Activated T-cell treated with anti-CD3 and anti-CD28 coated beads, Interleukin-2, amount 50 U/mL, for 24 hours (primary cell): ENCODE results near the gene GPC5.
"Not testable (repeated sequence)": the region's sequence is repeated elsewhere in the genome, so short reads cannot be mapped to it uniquely, and the experiment has no call there.

ENCODE experiments used
- DNase-seq: peaks from one replicate; pipeline ENCODE4 v3.0.0-alpha.2; 2020
- H3K27ac Mint-ChIP-seq: 2 replicates; pipeline ENCODE4 v1.8.0; 2020; ENCODE audit warnings: mild to moderate bottlenecking, mixed read lengths
- H3K27me3 Mint-ChIP-seq: 2 replicates; pipeline ENCODE4 v1.8.0; 2020; ENCODE audit warnings: mixed read lengths
- H3K36me3 Mint-ChIP-seq: 2 replicates; pipeline ENCODE4 v1.8.0; 2020; ENCODE audit warnings: low read depth, mixed read lengths
- H3K4me1 Mint-ChIP-seq: 2 replicates; pipeline ENCODE4 v1.8.0; 2020; ENCODE audit warnings: low read depth, mixed read lengths
- H3K4me3 Mint-ChIP-seq: 2 replicates; pipeline ENCODE4 v1.8.0; 2020; ENCODE audit warnings: mild to moderate bottlenecking, moderate library complexity, mixed read lengths
- H3K9me3 Mint-ChIP-seq: 2 replicates; pipeline ENCODE4 v1.8.0; 2020; ENCODE audit warnings: mixed read lengths

GPC5 gene

DNA sequence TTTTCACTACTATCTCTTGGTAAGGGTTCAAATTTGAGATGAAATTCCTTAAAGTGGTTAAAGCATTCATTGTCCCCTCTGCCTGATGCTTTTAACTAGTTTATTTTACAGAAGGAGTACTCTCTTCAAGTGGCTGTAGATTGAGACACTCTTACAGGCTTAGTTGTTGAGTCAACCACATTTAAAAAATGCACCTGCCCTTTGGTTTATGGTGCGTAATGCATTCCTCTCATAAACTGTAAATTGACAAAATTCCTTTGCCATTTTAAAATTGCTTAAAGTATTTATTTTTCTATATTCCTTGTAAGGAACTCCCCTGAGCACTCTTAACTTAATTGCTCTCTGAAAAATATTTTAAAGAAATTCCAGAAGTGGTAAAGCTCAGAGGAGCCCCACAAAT, 826 bp upstream of the GPC5 start:
- Mint-ChIP-seq H3K27me3 (peaks cover 69% of the 10 kb centered on the region), H3K36me3 (no peaks in the 10 kb centered on the region), H3K4me1 (peaks cover 12% of the 10 kb centered on the region), H3K9me3 (no peaks in the 10 kb centered on the region), H3K4me3 (no peak overlapping the region), H3K27ac (no peak overlapping the region)
- no peak for DNase-seq

GRCh38 chr13:91399189-91400062, 1.0 kb downstream of the GPC5 start:
- peak overlapping the region; percentile 75 for H3K4me3 Mint-ChIP-seq
- peaks cover 12% of the 10 kb centered on the region for H3K4me1 Mint-ChIP-seq
- H3K36me3 Mint-ChIP-seq = no peaks in the 10 kb centered on the region
- no peak overlapping the region for H3K27ac Mint-ChIP-seq
- H3K27me3 Mint-ChIP-seq = peaks cover 69% of the 10 kb centered on the region
- no peaks in the 10 kb centered on the region for H3K9me3 Mint-ChIP-seq
- DNase-seq = peak; percentile 32

DNA sequence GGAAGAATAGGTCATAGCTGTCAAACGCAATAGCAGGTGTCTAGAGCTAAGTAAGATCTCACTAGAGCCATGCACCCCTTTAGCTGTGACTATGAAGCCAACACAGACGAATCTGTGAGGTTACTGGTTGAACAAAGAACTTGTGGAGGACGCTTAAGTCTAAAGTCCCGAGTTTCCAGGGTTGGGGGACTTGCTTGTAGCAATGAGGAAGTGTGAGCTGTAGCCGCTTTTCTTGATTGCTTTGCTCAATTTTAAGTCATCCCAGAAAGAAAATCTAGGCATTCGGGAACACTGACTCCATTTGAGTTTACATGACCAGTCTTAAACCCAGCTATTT, 1.6 kb downstream of the GPC5 start:
- Mint-ChIP-seq H3K9me3 (no peaks in the 10 kb centered on the region), H3K36me3 (no peaks in the 10 kb centered on the region), H3K4me1 (peaks cover 12% of the 10 kb centered on the region), H3K27me3 (peaks cover 63% of the 10 kb centered on the region), H3K4me3 (peak overlapping the region; percentile 6), H3K27ac (no peak overlapping the region)
- DNase-seq = no peak

GRCh38 chr13:91400671-91401070, 2.2 kb downstream of the GPC5 start:
- Mint-ChIP-seq H3K4me3 (no peak overlapping the region), H3K9me3 (no peaks in the 10 kb centered on the region), H3K27me3 (peaks cover 56% of the 10 kb centered on the region), H3K4me1 (peaks cover 12% of the 10 kb centered on the region), H3K27ac (no peak overlapping the region), H3K36me3 (no peaks in the 10 kb centered on the region)
- DNase-seq = no peak

DNA sequence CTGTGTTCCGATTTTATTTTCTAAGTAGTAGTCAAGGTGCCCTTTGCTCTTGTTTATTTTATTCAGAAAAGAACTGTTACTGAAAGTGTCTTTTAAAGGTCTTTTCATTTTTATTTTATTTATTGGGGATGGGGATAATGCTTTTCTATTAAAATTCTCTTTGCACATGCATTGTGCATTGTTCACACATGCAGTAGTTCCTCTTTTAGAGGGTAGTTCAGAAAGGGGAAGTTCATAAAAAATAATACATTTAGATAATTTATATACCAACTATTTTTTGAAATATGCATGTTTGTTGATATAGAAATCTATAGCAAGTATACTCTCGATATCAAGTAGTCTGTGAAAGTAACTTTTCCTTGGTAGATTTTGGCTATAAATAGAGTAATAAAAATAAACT, 3.5 kb downstream of the GPC5 start:
- DNase-seq = no peak
- H3K27ac Mint-ChIP-seq = no peak overlapping the region
- no peaks in the 10 kb centered on the region for H3K36me3 Mint-ChIP-seq
- peaks cover 3% of the 10 kb centered on the region for H3K9me3 Mint-ChIP-seq
- peaks cover 12% of the 10 kb centered on the region for H3K4me1 Mint-ChIP-seq
- peaks cover 46% of the 10 kb centered on the region for H3K27me3 Mint-ChIP-seq
- H3K4me3 Mint-ChIP-seq = no peak overlapping the region

GRCh38 chr13:91405240-91405639, 6.8 kb downstream of the GPC5 start:
- no peak for DNase-seq
- no peaks in the 10 kb centered on the region for H3K36me3 Mint-ChIP-seq

GRCh38 chr13:91406619-91407018, 8.2 kb downstream of the GPC5 start:
- Mint-ChIP-seq H3K4me1 (no peaks in the 10 kb centered on the region), H3K27me3 (peaks cover 18% of the 10 kb centered on the region), H3K36me3 (no peaks in the 10 kb centered on the region), H3K4me3 (no peak overlapping the region), H3K9me3 (peaks cover 3% of the 10 kb centered on the region), H3K27ac (no peak overlapping the region)
- no peak for DNase-seq

More at GRCh38 chr13:91405240-91405639, 6.8 kb downstream of the GPC5 start:
- Mint-ChIP-seq H3K4me3 (no peak overlapping the region), H3K27me3 (peaks cover 22% of the 10 kb centered on the region), H3K4me1 (no peaks in the 10 kb centered on the region), H3K9me3 (peaks cover 3% of the 10 kb centered on the region), H3K27ac (no peak overlapping the region)

GRCh38 chr13:91408971-91409370, 10.6 kb downstream of the GPC5 start:
- Mint-ChIP-seq H3K9me3 (peaks cover 3% of the 10 kb centered on the region), H3K36me3 (no peaks in the 10 kb centered on the region), H3K27ac (no peak overlapping the region), H3K27me3 (peaks cover 8% of the 10 kb centered on the region), H3K4me3 (no peak overlapping the region), H3K4me1 (no peaks in the 10 kb centered on the region)
- no peak for DNase-seq

GRCh38 chr13:91416579-91416978, 18.2 kb downstream of the GPC5 start:
- H3K4me3 Mint-ChIP-seq, H3K9me3 Mint-ChIP-seq, DNase-seq, H3K27ac Mint-ChIP-seq, H3K36me3 Mint-ChIP-seq, H3K4me1 Mint-ChIP-seq: not testable (repeated sequence)
- H3K27me3 Mint-ChIP-seq = peaks cover 25% of the 10 kb centered on the region

GRCh38 chr13:91417660-91418325, 19.4 kb downstream of the GPC5 start:
- no peak overlapping the region for H3K4me3 Mint-ChIP-seq
- H3K27me3 Mint-ChIP-seq = peaks cover 29% of the 10 kb centered on the region
- no peaks in the 10 kb centered on the region for H3K4me1 Mint-ChIP-seq
- no peaks in the 10 kb centered on the region for H3K9me3 Mint-ChIP-seq
- H3K27ac Mint-ChIP-seq = no peak overlapping the region
- H3K36me3 Mint-ChIP-seq = no peaks in the 10 kb centered on the region
- no peak for DNase-seq

GRCh38 chr13:91426913-91427312, 28.5 kb downstream of the GPC5 start:
- Mint-ChIP-seq H3K27me3 (peaks cover under 1% of the 10 kb centered on the region), H3K36me3 (no peaks in the 10 kb centered on the region), H3K27ac (no peak overlapping the region), H3K4me1 (no peaks in the 10 kb centered on the region), H3K9me3 (peaks cover 9% of the 10 kb centered on the region), H3K4me3 (no peak overlapping the region)
- no peak for DNase-seq

- H3K36me3 Mint-ChIP-seq, H3K27ac Mint-ChIP-seq, H3K27me3 Mint-ChIP-seq, H3K4me1 Mint-ChIP-seq, DNase-seq, H3K4me3 Mint-ChIP-seq, H3K9me3 Mint-ChIP-seq: not testable (repeated sequence)
Measured at GRCh38 chr13:91438674-91439073, 40.3 kb downstream of the GPC5 start.

DNA sequence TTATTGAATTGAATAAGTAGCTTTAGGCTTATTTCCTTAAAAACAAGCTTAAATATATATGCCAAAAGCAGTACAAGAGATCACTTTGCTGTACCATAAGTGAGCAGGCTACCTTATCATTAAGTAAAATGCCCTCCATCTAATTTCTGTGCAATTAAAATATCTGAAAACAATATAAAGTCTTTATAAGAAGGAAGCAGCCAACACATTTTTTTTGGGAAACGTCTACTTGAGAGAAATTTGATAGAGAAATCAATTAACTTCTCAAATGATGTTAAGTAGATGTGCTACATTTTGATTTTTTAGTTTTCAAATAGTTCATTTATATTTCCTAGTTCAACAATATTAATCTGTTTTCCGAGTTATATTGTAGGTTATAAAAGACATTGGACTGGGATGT, 52.5 kb downstream of the GPC5 start:
- no peaks in the 10 kb centered on the region for H3K4me1 Mint-ChIP-seq
- H3K27me3 Mint-ChIP-seq = peaks cover 8% of the 10 kb centered on the region
- H3K27ac Mint-ChIP-seq = no peak overlapping the region
- no peak for DNase-seq
- no peaks in the 10 kb centered on the region for H3K36me3 Mint-ChIP-seq
- H3K4me3 Mint-ChIP-seq = no peak overlapping the region
- H3K9me3 Mint-ChIP-seq = no peaks in the 10 kb centered on the region

GRCh38 chr13:91454666-91455065, 56.2 kb downstream of the GPC5 start:
- H3K4me1 Mint-ChIP-seq = no peaks in the 10 kb centered on the region
- DNase-seq = no peak
- no peak overlapping the region for H3K27ac Mint-ChIP-seq
- H3K27me3 Mint-ChIP-seq = peaks cover 10% of the 10 kb centered on the region
- no peaks in the 10 kb centered on the region for H3K36me3 Mint-ChIP-seq
- no peaks in the 10 kb centered on the region for H3K9me3 Mint-ChIP-seq
- H3K4me3 Mint-ChIP-seq = no peak overlapping the region

- H3K9me3 Mint-ChIP-seq = no peaks in the 10 kb centered on the region
- no peak overlapping the region for H3K27ac Mint-ChIP-seq
- H3K4me1 Mint-ChIP-seq = no peaks in the 10 kb centered on the region
Measured at GRCh38 chr13:91456837-91457236, 58.4 kb downstream of the GPC5 start.

More at GRCh38 chr13:91456837-91457236, 58.4 kb downstream of the GPC5 start:
- Mint-ChIP-seq H3K4me3 (no peak overlapping the region), H3K27me3 (peaks cover 5% of the 10 kb centered on the region), H3K36me3 (no peaks in the 10 kb centered on the region)
- no peak for DNase-seq
